CD4-positive, alpha-beta T cell treated with Interleukin-2 at 100 ng/mL for 4 hours (primary cell): ENCODE measurements around the gene RTN3.
"Not testable (repeated sequence)": the region's sequence is repeated elsewhere in the genome, so short reads cannot be mapped to it uniquely, and the experiment has no call there.

Experiments used
- DNase-seq: peaks from one replicate; pipeline ENCODE4 v3.0.0-alpha.2; 2020; ENCODE audit warnings: low spot score

RTN3 gene

GRCh38 chr11:63769042-63769713, 87.9 kb downstream of the RTN3 start:
- peak; percentile 19 for DNase-seq

GRCh38 chr11:63769714-63770455, 88.6 kb downstream of the RTN3 start:
- DNase-seq, result no peak

GRCh38 chr11:63770763-63771162, 89.5 kb downstream of the RTN3 start:
- no peak for DNase-seq

- DNase-seq, result not testable (repeated sequence)
Observed at GRCh38 chr11:63771741-63772318, 90.5 kb downstream of the RTN3 start.

- no peak for DNase-seq
Observed at GRCh38 chr11:63775191-63775590, 93.9 kb downstream of the RTN3 start.

- no peak for DNase-seq
Observed at GRCh38 chr11:63779039-63779438, 97.7 kb downstream of the RTN3 start.

- DNase-seq, result no peak
Observed at GRCh38 chr11:63782749-63783148, 101.4 kb downstream of the RTN3 start.

GRCh38 chr11:63783925-63784592, 102.8 kb downstream of the RTN3 start:
- DNase-seq, result no peak

- DNase-seq, result no peak
Observed at GRCh38 chr11:63785823-63786222, 104.5 kb downstream of the RTN3 start.

- DNase-seq, result no peak
Observed at GRCh38 chr11:63791495-63792167, 110.3 kb downstream of the RTN3 start.

- DNase-seq, result no peak
Observed at GRCh38 chr11:63793161-63793560, 111.9 kb downstream of the RTN3 start.

- DNase-seq, result no peak
Observed at GRCh38 chr11:63795066-63795465, 113.8 kb downstream of the RTN3 start.

GRCh38 chr11:63800921-63801320, 119.6 kb downstream of the RTN3 start:
- no peak for DNase-seq

GRCh38 chr11:63802637-63803414, 121.5 kb downstream of the RTN3 start:
- DNase-seq, result no peak

GRCh38 chr11:63804259-63804658, 123.0 kb downstream of the RTN3 start:
- no peak for DNase-seq

- DNase-seq, result no peak
Observed at GRCh38 chr11:63805844-63806415, 124.6 kb downstream of the RTN3 start.
